LNCaP clone FGC (cell line): Measurements from ENCODE around the gene OR52E2.

ENCODE experiments used
- DNase-seq: peaks from one replicate; pipeline ENCODE4 v3.0.0-alpha.2; 2011; ENCODE audit warnings: low read depth
- H3K4me3 ChIP-seq: 2 replicates; pipeline ENCODE4 v1.5.1; 2011; ENCODE audit warnings: mild to moderate bottlenecking, low read depth, low read length, control low read depth
- CTCF ChIP-seq: IDR thresholded peaks from 2 replicates; pipeline ENCODE4 v1.5.1; 2012; ENCODE audit warnings: mild to moderate bottlenecking; ENCODE audit not compliant: control insufficient read depth, insufficient read depth; ENCODE audit errors: extremely low read depth

The OR52E2 gene

GRCh38 chr11:5059391-5059790, at the start of gene OR52E2:
OR52E2 (minus strand) TSS chr11:5059627; CDS start chr11:5059627, 0 bp downstream.
- H3K4me3 ChIP-seq = no peak within 1 kb of the TSS
- no peak for TF ChIP-seq CTCF
- DNase-seq = no peak

- no peak for TF ChIP-seq CTCF
- H3K4me3 ChIP-seq = no peak overlapping the region
- no peak for DNase-seq
Observed at GRCh38 chr11:5107285-5107684, 47.9 kb upstream of the OR52E2 start.

GRCh38 chr11:5103066-5103465, 43.6 kb upstream of the OR52E2 start:
- TF ChIP-seq CTCF = no peak
- no peak for DNase-seq
- no peak overlapping the region for H3K4me3 ChIP-seq

- TF ChIP-seq CTCF = no peak
- DNase-seq = no peak
- no peak overlapping the region for H3K4me3 ChIP-seq
Observed at GRCh38 chr11:5102246-5102645, 42.8 kb upstream of the OR52E2 start.

- TF ChIP-seq CTCF = no peak
- no peak overlapping the region for H3K4me3 ChIP-seq
Observed at GRCh38 chr11:5096011-5096410, 36.6 kb upstream of the OR52E2 start.

GRCh38 chr11:5092821-5093585, 33.6 kb upstream of the OR52E2 start:
- H3K4me3 ChIP-seq = no peak overlapping the region
- DNase-seq = no peak

More at GRCh38 chr11:5096011-5096410, 36.6 kb upstream of the OR52E2 start:
- DNase-seq = no peak

More at GRCh38 chr11:5092821-5093585, 33.6 kb upstream of the OR52E2 start:
- no peak for TF ChIP-seq CTCF
